ENCODE data around the gene GPR137C. TPM values are rescaled to one million over a fixed set of nuclear protein-coding genes. Genes with fewer than 3 reads are reported as not detected.

The GPR137C gene
- total RNA-seq, 4 donors from 2014 or later, result 0.18 to 1.7 (median 0.40) TPM; not detected in 1

GRCh38 chr14:52583544-52583943, 30.9 kb downstream of the GPR137C start:
- no peaks in the 10 kb centered on the region for H3K9me3 ChIP-seq
- H3K27ac ChIP-seq, result no peak overlapping the region
- no peaks in the 10 kb centered on the region for H3K27me3 ChIP-seq
- TF ChIP-seq POLR2A (IDR thresholded peaks at IDR 0.05) (no peak), CTCF (IDR thresholded peaks at IDR 0.05) (no peak)
- no peak for DNase-seq
- H3K4me1 ChIP-seq, result no peaks in the 10 kb centered on the region
- no peak overlapping the region for H3K4me3 ChIP-seq
- no peaks in the 10 kb centered on the region for H3K36me3 ChIP-seq

- DNase-seq, result no peak
- TF ChIP-seq POLR2A (IDR thresholded peaks at IDR 0.05), result no peak
- no peak for TF ChIP-seq CTCF (IDR thresholded peaks at IDR 0.05)
- no peaks in the 10 kb centered on the region for H3K27me3 ChIP-seq
- no peaks in the 10 kb centered on the region for H3K36me3 ChIP-seq
- no peak overlapping the region for H3K4me3 ChIP-seq
- no peak overlapping the region for H3K27ac ChIP-seq
- no peaks in the 10 kb centered on the region for H3K4me1 ChIP-seq
- H3K9me3 ChIP-seq, result no peaks in the 10 kb centered on the region
Observed at GRCh38 chr14:52589646-52590045, 37.0 kb downstream of the GPR137C start.

GRCh38 chr14:52590318-52590717, 37.7 kb downstream of the GPR137C start:
- no peak for DNase-seq
- H3K36me3 ChIP-seq, result no peaks in the 10 kb centered on the region
- H3K27ac ChIP-seq, result no peak overlapping the region
- H3K4me1 ChIP-seq, result no peaks in the 10 kb centered on the region
- no peaks in the 10 kb centered on the region for H3K27me3 ChIP-seq
- no peak for TF ChIP-seq CTCF (IDR thresholded peaks at IDR 0.05)
- TF ChIP-seq POLR2A (IDR thresholded peaks at IDR 0.05), result no peak
- H3K4me3 ChIP-seq, result no peak overlapping the region
- no peaks in the 10 kb centered on the region for H3K9me3 ChIP-seq

- H3K4me3 ChIP-seq, result no peak overlapping the region
- H3K9me3 ChIP-seq, result no peaks in the 10 kb centered on the region
- no peaks in the 10 kb centered on the region for H3K4me1 ChIP-seq
- H3K27ac ChIP-seq, result no peak overlapping the region
- no peaks in the 10 kb centered on the region for H3K27me3 ChIP-seq
- DNase-seq, result no peak
- TF ChIP-seq POLR2A (IDR thresholded peaks at IDR 0.05), result no peak
- no peaks in the 10 kb centered on the region for H3K36me3 ChIP-seq
Observed at GRCh38 chr14:52596320-52596719, 43.7 kb downstream of the GPR137C start.

GRCh38 chr14:52596861-52597260, 44.2 kb downstream of the GPR137C start:
- TF ChIP-seq CTCF (IDR thresholded peaks at IDR 0.05) (no peak), POLR2A (IDR thresholded peaks at IDR 0.05) (no peak)
- no peak overlapping the region for H3K27ac ChIP-seq
- H3K36me3 ChIP-seq, result no peaks in the 10 kb centered on the region
- no peak overlapping the region for H3K4me3 ChIP-seq
- DNase-seq, result no peak
- H3K9me3 ChIP-seq, result no peaks in the 10 kb centered on the region
- no peaks in the 10 kb centered on the region for H3K27me3 ChIP-seq
- H3K4me1 ChIP-seq, result no peaks in the 10 kb centered on the region

GRCh38 chr14:52598568-52598967, 45.9 kb downstream of the GPR137C start:
- TF ChIP-seq POLR2A (IDR thresholded peaks at IDR 0.05), result no peak
- TF ChIP-seq CTCF (IDR thresholded peaks at IDR 0.05), result no peak
- H3K9me3 ChIP-seq, result no peaks in the 10 kb centered on the region
- H3K27me3 ChIP-seq, result no peaks in the 10 kb centered on the region
- no peaks in the 10 kb centered on the region for H3K36me3 ChIP-seq
- H3K27ac ChIP-seq, result no peak overlapping the region
- DNase-seq, result no peak
- no peaks in the 10 kb centered on the region for H3K4me1 ChIP-seq
- H3K4me3 ChIP-seq, result no peak overlapping the region
